ENCODE data around the gene ETV3L. TPM values are rescaled to one million over a fixed set of nuclear protein-coding genes. Genes with fewer than 3 reads are reported as not detected.
"Not testable (repeated sequence)": the region's sequence is repeated elsewhere in the genome, so short reads cannot be mapped to it uniquely, and the experiment has no call there.

ETV3L gene
- total RNA-seq, 1 experiment from 2014 or later = not detected

DNA sequence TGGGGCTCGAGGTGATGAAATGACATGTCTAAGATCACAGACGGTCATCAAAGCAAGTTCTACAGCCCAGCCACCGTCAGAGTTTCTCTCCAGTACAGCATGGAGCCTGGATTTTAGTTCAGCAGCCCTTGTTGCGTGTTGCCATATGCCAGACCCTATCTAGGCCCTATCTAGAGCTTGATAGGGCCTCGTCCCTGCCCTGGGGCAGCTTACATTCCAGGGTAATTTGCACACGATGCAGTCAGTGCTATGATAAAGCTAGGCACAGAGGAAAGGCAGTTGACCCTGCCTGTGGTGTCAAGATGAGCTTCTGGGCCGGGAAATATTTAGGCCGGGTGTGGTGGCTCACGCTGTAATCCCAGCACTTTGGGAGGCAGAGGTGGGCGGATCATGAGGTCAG is 18.9 kb downstream of the ETV3L start:
- no peak for DNase-seq (ENCODE audit: low spot score)

DNA sequence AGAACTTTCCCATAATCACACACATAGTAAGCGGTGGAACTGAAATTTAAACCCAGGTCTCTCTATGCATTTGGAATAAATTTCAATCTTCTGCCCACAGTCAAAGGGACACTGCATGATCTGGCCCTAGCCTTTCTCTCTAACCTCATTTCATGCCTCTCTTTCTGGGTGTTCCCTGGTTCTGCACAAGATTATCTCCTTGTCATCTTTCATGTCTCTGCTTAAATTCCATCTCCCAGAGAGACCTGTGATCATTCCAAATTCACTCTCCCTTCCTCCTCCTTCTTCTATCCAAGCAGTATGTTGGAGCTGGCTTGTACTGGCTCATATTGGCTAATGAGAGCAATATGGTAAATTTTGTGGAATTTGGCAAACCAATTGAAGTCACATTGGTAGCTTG is 22.2 kb downstream of the ETV3L start:
- DNase-seq (ENCODE audit: low spot score) = no peak

DNA sequence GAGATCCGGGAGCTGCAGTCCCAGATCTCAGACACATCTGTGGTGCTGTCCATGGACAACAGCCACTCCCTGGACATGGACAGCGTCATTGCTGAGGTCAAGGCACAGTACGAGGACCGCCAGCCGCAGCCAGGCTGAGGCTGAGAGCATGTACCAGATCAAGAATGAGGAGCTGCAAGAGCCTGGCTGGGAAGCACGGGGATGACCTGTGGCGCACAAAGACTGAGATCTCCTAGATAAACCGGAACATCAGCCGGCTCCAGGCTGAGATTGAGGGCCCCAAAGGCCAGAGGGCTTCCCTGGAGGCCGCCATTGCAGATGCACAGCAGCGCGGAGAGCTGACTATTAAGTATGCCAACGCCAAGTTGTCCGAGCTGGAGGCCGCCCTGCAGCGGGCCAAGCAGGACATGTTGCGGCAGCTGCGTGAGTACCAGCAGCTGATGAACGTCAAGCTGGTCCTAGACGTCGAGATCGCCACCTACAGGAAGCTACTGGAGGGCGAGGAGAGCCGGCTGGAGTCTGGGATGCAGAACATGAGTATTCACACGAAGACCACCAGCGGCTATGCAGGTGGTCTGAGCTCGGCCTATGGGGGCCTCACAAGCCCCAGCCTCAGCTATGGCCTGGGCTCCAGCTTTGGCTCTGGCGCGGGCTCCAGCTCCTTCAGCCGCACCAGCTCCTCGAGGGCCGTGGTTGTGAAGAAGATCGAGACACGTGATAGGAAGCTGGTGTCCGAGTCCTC is 25.5 kb downstream of the ETV3L start:
- DNase-seq (ENCODE audit: low spot score) = no peak

DNA sequence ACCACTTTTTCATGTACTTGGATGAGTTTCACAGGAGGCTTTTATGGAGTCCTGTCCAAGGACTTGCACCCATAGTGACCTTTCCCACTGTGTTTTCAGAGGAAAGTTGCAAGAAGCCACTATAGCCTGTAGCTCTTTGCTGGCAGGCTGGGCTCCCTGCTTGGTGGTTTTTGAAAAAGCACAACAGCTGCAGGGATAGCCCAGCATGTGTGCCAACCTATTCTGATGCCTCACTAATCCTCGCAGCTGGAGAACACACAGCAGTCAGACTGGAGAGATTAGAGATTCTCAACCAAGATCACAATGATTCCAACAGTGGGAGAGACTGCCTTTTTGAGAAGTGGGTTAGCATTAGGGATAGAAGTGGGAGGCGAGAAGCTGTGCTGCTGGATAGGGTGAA is 30.0 kb downstream of the ETV3L start:
- DNase-seq (ENCODE audit: low spot score) = no peak

DNA sequence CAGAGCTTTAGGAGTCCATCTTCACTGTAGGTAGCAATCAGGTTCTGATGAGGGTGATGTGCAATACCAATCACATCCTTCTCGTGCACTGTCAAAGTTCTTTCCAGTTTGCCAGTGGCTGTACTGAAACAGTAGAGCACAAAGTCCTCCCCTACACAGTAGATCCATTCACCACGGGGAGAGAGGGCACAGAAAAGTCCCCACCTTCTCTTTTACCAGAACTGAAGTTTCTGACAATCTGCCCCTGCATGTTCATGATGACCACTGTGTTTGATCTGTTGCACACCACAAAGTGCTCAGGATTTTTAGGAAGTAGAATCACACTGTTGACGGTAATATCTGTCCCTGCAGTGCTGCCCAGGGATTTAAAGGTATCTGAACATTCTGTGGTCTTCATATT is 40.4 kb downstream of the ETV3L start:
- not testable (repeated sequence) for DNase-seq (ENCODE audit: low spot score)

DNA sequence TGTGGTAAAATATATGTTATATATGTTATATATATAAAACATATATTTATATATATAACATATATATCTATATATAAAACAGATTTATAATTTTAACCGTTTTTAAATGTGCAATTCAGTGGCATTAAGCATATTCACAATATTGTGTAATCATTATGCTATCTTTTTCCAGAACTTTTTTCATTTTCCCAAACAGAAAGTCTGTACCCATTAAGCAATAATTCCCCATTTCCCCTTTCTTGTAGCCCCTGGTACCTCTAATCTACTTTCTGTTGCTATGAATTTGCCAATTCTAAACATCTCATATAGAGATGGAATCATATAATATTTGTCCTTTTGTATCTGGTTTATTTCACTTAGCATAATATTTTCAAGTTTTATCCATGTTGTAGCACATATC is 43.3 kb downstream of the ETV3L start:
- DNase-seq (ENCODE audit: low spot score) = no peak

DNA sequence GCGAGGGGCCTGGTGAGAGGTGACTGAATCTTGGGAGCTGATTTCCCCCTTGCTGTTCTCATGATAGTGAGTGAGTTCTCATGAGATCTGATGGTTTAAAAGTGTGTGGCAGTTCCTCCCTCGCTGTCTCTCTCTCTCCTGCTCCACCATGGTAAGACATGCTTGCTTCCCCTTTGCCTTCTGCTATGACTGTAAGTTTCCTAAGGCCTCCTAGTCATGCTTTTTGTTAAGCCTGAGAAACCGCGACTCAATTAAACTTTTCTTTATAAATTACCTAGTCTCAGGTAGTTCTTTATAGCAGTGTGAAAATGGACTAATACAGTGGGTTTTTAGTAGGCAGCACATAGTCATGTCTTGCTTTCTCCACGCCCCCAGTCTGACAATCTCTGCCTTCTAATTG is 43.9 kb downstream of the ETV3L start:
- not testable (repeated sequence) for DNase-seq (ENCODE audit: low spot score)

DNA sequence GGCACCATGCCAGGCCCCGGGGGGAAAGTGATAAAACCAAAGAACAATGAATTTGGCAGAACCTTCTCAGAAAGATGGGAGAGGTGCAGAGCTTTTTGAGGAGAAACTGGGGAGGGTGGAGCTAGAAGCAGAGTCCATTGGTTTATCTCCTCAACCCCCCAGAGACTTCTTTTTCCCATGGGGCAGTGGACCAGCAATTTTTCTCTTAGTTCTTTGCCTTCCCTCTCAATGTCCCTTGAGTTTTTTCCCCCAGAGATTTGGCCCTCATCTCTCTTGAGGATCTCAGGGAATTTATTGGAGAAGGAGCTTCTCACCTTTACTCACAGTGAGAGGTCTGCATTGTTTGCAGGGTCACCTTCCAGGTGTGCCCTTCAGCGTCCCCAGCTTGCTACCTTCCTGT is 48.8 kb downstream of the ETV3L start:
- DNase-seq (ENCODE audit: low spot score) = no peak

DNA sequence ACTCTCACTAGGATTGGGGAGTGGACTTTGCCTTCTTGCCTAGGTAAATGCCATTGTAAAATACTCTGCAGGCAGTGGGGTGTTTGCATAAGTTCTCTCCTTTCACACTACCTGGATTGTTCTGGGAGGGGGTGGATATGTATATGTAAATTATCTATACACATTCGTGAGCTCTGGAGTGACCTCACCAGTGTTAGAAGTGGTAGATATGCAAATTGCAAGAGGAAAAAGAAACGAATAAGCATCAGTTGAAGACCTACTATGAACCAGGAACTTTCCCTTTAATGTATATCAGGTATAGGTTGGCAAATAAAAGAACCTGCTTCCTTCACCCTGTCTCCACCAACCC is 52.6 kb downstream of the ETV3L start:
- DNase-seq (ENCODE audit: low spot score) = no peak

DNA sequence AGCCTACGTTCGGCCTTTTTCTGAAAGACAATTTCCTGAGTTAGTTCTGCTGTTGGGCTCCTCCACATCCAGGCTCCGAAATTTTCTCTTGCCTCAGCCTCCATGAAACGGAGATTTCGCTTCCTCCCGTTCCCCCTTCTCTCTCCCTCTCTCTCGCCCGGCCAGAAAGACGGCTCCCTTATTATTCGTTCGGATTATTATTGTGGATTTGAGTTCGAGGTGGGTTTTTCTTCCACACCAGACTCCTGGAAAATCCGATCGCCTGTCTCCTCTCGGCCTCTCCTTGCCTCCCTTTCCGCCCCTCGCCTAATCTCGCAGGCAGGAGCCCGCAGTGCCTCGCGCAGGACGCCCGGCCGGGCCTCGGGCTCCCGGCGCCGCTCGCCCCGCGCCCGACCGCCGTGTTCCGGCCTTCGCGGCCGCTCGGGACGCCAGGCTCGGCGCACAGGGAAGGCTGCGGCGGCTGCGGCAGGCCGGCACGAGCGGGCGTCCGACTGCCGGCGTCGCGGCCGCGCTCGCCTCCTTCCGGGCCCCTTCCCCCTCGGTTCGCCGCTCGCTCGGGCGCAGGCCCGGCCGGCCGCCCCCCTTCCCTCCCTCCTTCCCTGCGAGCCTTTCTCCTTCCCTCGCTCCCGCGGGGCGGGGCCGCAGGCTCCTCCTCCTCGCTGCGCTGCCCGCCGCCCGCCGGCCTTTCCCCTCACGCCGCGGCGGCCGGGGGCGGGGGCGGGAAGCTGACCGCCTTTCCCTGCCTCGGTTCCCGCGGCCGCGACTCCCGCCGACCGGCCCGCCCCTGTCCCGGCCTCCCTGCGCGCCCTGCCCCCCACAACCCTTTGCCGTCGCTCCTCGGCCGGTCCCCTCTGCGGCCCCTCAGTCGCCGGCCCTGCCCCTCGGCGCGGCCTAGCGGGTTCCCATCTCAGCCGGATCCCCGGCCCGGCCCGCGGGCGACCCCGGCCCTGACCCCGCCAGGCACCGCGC is 54.1 kb downstream of the ETV3L start, which contains the start of gene ARHGEF11:
Gene ARHGEF11 (minus strand): TSS at position 493 of the 969 bp plus-strand sequence. CDS start 1,412 bp downstream, outside the sequence.
- peak; percentile 74 for DNase-seq (ENCODE audit: low spot score)

DNA sequence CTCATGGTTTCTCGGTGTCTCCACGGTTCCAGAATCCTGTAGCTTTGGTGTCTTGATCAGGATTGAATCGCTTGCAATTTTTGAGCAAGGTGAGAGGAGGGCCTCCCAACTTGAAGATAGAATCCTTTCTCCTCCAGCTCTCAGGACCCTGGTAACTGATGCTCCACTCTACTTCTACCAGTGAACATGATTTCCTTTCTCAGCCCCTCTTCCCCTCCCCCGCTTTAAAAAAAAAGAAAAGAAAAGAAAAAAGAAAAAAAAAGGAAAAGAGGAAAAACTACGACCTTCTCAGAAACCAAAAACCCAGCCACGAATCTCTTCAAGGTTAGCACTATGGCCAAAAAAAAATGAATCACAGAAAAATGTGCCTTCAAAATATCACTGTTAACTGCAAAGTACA is 55.3 kb downstream of the ETV3L start:
- DNase-seq (ENCODE audit: low spot score) = no peak

DNA sequence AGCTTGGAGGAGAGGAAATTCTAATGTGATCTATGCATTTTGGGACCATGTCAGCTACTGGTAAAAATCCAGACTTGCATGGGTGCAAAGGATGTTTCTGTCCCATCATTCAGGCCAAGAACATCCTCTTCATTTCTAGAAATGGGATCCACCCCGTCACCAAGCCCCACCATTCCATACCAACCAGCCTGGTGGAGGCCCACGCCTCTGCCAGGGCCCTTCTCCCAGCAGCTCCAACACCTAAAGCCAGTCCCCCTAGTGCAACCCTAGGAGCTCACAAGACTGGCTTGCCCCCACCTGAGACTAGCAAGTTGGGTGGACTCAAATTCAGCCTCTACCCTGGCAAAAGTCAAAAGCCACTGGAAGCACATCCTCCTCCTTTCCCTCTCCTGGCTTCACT is 55.9 kb downstream of the ETV3L start:
- DNase-seq (ENCODE audit: low spot score) = no peak

DNA sequence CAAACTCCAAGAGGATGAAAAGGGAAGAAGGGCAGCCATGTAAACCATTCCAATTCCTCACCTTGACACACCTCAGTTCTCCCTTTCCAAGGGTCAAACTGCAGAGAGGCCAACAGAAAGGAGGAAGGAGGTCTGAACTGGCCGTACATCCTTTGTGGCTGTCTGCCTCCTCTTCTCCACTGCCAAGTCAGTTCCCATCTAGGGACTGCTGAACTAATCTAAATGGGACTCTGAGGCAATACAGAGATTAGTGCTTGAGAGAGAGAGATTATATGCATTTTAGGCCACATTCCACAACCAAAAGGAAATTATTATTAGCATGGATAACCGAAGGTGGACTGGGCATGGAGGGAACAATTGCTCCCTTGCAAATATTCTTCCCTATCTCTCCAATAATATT is 56.8 kb downstream of the ETV3L start:
- DNase-seq (ENCODE audit: low spot score) = no peak

Other genes starting within 250 kb of the ETV3L start
- gene INSRR, start 240.7 kb downstream of the ETV3L start, total RNA-seq (2014; rRNA removed; shearing (Covaris generic)) = not detected in 2 replicates
- gene NTRK1, start 238.9 kb downstream of the ETV3L start, total RNA-seq (2014; rRNA removed; shearing (Covaris generic)) = 0.16 and 0.24 TPM in 2 replicates
- gene PEAR1, start 206.1 kb downstream of the ETV3L start, total RNA-seq (2014; rRNA removed; shearing (Covaris generic)) = 2.8 and 3.1 TPM in 2 replicates
- gene LRRC71, start 179.2 kb downstream of the ETV3L start, total RNA-seq (2014; rRNA removed; shearing (Covaris generic)) = not detected in 2 replicates
- gene ARHGEF11, start 54.1 kb downstream of the ETV3L start, total RNA-seq (2014; rRNA removed; shearing (Covaris generic)) = 21.5 and 21.7 TPM in 2 replicates
- gene ETV3, start 38.6 kb upstream of the ETV3L start, total RNA-seq (2014; rRNA removed; shearing (Covaris generic)) = 6.7 and 7.6 TPM in 2 replicates